Measurements from ENCODE around the gene MEAF6.

MEAF6 gene

DNA sequence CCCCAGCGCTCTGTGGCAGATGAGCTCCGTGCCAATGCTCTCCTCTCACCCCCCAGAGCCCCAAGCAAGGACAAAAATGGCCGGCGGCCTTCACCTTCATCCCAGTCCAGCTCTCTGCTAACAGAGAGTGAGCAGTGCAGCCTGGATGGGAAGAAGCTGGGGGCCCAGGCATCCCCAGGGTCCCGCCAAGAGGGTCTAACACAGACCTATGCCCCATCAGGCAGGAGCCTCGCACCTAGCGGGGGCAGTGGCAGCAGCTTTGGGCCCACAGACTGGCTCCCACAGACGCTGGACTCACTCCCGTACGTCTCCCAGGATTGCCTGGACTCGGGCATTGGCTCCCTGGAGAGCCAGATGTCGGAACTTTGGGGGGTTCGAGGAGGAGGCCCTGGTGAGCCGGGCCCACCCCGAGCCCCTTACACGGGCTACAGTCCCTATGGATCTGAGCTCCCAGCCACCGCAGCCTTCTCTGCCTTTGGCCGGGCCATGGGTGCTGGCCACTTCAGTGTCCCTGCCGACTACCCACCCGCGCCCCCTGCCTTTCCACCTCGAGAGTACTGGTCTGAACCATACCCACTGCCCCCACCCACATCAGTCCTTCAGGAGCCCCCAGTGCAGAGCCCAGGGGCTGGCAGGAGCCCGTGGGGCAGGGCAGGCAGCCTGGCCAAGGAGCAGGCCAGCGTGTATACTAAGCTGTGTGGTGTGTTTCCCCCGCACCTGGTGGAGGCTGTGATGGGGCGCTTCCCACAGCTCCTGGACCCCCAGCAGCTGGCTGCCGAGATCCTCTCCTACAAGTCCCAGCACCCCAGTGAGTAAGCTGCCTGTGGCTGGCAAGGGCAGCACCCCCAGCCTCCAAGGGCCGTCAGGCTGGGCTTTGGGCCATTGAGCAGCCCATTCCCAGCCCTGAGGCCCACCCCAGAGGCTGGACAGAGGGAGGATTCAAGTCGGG, 31.5 kb downstream of the MEAF6 start:
- no peak overlapping the region for H3K27ac ChIP-seq (replicated peaks)
- TF ChIP-seq, protein P1, sequence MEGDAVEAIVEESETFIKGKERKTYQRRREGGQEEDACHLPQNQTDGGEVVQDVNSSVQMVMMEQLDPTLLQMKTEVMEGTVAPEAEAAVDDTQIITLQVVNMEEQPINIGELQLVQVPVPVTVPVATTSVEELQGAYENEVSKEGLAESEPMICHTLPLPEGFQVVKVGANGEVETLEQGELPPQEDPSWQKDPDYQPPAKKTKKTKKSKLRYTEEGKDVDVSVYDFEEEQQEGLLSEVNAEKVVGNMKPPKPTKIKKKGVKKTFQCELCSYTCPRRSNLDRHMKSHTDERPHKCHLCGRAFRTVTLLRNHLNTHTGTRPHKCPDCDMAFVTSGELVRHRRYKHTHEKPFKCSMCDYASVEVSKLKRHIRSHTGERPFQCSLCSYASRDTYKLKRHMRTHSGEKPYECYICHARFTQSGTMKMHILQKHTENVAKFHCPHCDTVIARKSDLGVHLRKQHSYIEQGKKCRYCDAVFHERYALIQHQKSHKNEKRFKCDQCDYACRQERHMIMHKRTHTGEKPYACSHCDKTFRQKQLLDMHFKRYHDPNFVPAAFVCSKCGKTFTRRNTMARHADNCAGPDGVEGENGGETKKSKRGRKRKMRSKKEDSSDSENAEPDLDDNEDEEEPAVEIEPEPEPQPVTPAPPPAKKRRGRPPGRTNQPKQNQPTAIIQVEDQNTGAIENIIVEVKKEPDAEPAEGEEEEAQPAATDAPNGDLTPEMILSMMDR (IDR thresholded peaks at IDR 0.05; ENCODE audit: insufficient read depth, low read length) = no peak
- TF ChIP-seq SPI1 (IDR thresholded peaks at IDR 0.05; ENCODE audit: borderline replicate concordance, low read depth) = no peak
- TF ChIP-seq GABPA (IDR thresholded peaks at IDR 0.05; ENCODE audit: low read depth) = no peak
- TF ChIP-seq, protein P2, sequence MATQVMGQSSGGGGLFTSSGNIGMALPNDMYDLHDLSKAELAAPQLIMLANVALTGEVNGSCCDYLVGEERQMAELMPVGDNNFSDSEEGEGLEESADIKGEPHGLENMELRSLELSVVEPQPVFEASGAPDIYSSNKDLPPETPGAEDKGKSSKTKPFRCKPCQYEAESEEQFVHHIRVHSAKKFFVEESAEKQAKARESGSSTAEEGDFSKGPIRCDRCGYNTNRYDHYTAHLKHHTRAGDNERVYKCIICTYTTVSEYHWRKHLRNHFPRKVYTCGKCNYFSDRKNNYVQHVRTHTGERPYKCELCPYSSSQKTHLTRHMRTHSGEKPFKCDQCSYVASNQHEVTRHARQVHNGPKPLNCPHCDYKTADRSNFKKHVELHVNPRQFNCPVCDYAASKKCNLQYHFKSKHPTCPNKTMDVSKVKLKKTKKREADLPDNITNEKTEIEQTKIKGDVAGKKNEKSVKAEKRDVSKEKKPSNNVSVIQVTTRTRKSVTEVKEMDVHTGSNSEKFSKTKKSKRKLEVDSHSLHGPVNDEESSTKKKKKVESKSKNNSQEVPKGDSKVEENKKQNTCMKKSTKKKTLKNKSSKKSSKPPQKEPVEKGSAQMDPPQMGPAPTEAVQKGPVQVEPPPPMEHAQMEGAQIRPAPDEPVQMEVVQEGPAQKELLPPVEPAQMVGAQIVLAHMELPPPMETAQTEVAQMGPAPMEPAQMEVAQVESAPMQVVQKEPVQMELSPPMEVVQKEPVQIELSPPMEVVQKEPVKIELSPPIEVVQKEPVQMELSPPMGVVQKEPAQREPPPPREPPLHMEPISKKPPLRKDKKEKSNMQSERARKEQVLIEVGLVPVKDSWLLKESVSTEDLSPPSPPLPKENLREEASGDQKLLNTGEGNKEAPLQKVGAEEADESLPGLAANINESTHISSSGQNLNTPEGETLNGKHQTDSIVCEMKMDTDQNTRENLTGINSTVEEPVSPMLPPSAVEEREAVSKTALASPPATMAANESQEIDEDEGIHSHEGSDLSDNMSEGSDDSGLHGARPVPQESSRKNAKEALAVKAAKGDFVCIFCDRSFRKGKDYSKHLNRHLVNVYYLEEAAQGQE (IDR thresholded peaks at IDR 0.05; ENCODE audit: insufficient replicate concordance, low read depth) = no peak
- no peak for TF ChIP-seq POLR2AphosphoS5 (IDR thresholded peaks at IDR 0.05; ENCODE audit: low read depth)
- DNase-seq (ENCODE audit: low read depth in 1 of 2, low spot score in 1 of 2) = no peak
- no peaks in the 10 kb centered on the region for H3K27me3 ChIP-seq (ENCODE audit: insufficient read depth, poor library complexity, severe bottlenecking)
- no peak overlapping the region for H3K4me3 ChIP-seq (replicated peaks; ENCODE audit: insufficient read depth, low read length)

DNA sequence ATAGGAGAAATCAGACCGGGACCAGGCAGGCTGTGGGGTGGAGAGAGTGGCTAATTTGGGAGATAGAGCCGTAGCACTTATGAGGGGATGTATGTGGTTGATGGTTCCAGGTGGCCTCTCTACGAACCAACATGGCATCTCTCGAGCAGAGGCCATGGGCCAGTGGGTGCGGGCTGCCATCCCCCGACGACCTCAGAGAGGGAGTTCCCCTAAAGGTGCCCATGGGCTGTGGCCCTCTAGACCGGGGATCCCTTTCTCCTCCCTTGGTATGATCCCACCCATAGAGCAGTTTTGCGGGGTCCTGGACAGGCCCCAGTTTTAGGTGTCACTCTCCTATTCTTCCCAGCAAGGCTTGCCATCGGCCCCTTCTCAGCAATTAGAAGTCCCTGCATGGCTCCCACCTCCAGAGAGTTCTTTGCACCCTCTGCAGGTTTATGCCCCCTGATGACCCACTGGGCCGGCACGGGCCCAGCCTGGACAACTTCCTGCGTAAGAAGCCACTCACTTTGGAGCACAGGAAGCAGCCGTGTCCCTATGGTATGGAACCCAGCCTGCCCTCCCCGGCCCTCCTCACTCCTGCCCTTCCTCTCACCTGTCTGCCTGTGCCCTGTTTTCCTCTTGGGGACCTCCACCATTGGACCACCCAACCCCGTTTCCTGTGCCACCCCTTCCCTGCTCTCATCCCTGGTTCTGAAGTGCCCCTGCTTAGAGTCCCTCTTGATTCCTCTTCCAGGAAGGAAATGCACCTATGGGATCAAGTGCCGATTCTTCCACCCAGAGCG, 32.4 kb downstream of the MEAF6 start:
- Histone ChIP-seq H3K27me3 (ENCODE audit: insufficient read depth, poor library complexity, severe bottlenecking) (no peaks in the 10 kb centered on the region), H3K4me3 (replicated peaks; ENCODE audit: insufficient read depth, low read length) (no peak overlapping the region), H3K27ac (replicated peaks) (peak overlapping the region; percentile 92; the same call in 1 of the 2 replicates)
- no peak for TF ChIP-seq POLR2AphosphoS5 (IDR thresholded peaks at IDR 0.05; ENCODE audit: low read depth)
- TF ChIP-seq GABPA (IDR thresholded peaks at IDR 0.05; ENCODE audit: low read depth) = no peak
- TF ChIP-seq, protein P1 (IDR thresholded peaks at IDR 0.05; ENCODE audit: insufficient read depth, low read length) = no peak
- TF ChIP-seq SPI1 (IDR thresholded peaks at IDR 0.05; ENCODE audit: borderline replicate concordance, low read depth) = no peak
- TF ChIP-seq, protein P2 (IDR thresholded peaks at IDR 0.05; ENCODE audit: insufficient replicate concordance, low read depth) = no peak
- DNase-seq (ENCODE audit: low read depth in 1 of 2, low spot score in 1 of 2) = no peak

DNA sequence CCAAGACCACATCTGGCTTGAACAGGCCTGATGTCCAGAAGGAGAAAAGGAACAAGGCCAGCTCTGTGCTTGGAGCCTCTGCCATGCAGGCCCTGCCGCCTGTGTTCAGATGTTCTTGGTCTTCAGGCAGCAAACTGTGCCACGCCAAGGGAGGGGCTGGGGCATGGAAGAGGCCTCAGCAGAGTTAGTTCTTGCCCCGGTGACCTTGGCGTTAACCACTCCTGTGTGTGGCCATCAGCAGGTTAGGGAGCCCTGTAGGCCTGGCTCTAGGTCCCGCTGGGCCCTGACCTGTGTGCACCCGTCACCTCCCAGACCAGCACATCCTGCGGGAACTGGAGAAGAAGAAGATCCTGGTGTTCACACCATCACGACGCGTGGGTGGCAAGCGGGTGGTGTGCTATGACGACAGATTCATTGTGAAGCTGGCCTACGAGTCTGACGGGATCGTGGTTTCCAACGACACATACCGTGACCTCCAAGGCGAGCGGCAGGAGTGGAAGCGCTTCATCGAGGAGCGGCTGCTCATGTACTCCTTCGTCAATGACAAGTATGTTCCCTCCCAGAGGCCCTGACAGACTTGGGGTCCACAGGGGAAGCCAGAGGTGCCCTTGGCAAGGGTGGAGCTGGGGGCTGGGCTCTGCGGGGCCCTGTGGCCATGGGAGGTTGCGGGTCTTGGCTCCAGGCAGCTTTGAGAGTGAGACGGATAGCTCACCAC, 33.1 kb downstream of the MEAF6 start:
- Histone ChIP-seq H3K27me3 (ENCODE audit: insufficient read depth, poor library complexity, severe bottlenecking) (no peaks in the 10 kb centered on the region), H3K4me3 (replicated peaks; ENCODE audit: insufficient read depth, low read length) (no peak overlapping the region), H3K27ac (replicated peaks) (peak overlapping the region; percentile 92)
- TF ChIP-seq, protein P2 (IDR thresholded peaks at IDR 0.05; ENCODE audit: insufficient replicate concordance, low read depth) = no peak
- TF ChIP-seq, protein P1 (IDR thresholded peaks at IDR 0.05; ENCODE audit: insufficient read depth, low read length) = no peak
- TF ChIP-seq GABPA (IDR thresholded peaks at IDR 0.05; ENCODE audit: low read depth) = no peak
- TF ChIP-seq SPI1 (IDR thresholded peaks at IDR 0.05; ENCODE audit: borderline replicate concordance, low read depth) = no peak
- peak; percentile 18; the same call in 1 of the 2 replicates for TF ChIP-seq POLR2AphosphoS5 (IDR thresholded peaks at IDR 0.05; ENCODE audit: low read depth)
- DNase-seq (ENCODE audit: low read depth in 1 of 2, low spot score in 1 of 2) = peak in 1 of 2 experiments; percentile 23

All from HL-60 (cell line).